SH-SY5Y (cell line): ENCODE results near the gene PTPN14.

Experiments
- GATA2 ChIP-seq: IDR thresholded peaks from 2 replicates; pipeline ENCODE4 v1.6.1; 2011; ENCODE audit warnings: mild to moderate bottlenecking, low read depth, low read length
- GATA3 ChIP-seq: IDR thresholded peaks from 2 replicates; pipeline ENCODE4 v1.6.1; 2011; ENCODE audit warnings: low read depth, mild to moderate bottlenecking, low read length, moderate library complexity

Gene PTPN14

GRCh38 chr1:214310010-214310409 lies 241.4 kb downstream of the PTPN14 start:
- TF ChIP-seq GATA2 (no peak), GATA3 (no peak)

GRCh38 chr1:214306269-214306668 lies 245.1 kb downstream of the PTPN14 start:
- TF ChIP-seq GATA2 (no peak), GATA3 (no peak)

DNA sequence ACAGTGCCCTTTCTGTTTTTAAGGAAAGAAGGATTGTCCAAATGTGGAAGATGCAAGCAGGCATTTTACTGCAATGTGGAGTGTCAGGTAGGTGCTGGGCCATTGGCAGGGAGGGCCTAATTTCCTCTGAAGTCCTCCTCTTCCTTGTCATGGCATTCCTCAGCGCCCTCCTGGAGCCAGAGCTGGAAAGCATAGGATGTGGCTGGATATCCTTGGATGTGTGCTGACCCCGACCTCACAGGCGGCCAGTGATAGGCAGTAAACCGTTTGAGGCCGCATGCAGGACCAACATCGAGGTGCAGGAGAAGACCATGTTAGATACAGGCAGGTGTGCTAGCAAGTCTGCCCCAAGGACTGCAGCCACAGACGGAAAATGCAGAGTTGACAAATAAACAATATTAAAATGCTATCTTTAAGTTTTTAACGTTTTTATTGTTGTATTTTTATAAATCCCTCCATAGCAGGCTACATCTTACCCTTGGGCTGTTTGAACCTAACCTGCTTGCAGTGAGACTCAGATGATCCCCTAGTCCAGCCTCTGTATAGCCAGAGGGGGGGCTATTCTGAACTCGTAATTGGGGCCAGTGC lies 246.1 kb downstream of the PTPN14 start:
- TF ChIP-seq GATA3 (no peak), GATA2 (no peak)

GRCh38 chr1:214303141-214303930 lies 248.1 kb downstream of the PTPN14 start:
- TF ChIP-seq GATA2 (no peak), GATA3 (no peak)

- no peak for TF ChIP-seq GATA3
- no peak for TF ChIP-seq GATA2
Observed at GRCh38 chr1:214301526-214301925, 249.9 kb downstream of the PTPN14 start.

DNA sequence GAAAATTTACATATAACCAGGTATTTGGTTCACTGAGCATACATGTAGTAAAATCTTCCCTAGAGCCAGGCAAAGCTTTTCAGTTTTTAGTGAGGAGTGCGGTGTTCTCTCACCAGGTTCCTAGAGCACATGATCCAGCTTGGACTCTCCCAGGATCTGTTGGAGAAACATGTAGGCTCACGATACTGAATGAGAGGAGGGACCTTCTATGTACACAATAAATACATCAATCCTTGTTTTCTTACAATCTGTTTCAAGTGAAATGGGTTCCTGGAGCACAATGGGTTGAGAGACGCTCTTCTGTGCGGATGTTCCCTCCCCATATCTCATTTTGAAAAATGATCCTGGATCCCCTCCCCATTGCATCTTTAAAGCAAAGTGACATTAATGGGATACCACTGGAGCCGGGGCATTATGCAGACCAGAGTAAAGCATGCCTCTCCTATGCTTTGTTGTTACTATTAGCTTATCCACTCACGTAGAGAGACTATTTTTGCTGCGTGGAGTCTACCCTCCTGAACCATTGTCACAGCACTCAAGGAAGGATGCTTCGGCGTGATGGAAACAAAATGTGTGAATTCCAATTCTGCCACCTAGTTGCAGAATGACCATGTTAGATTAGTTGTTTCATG lies 251.1 kb downstream of the PTPN14 start:
- TF ChIP-seq GATA3 (no peak), GATA2 (no peak)
